GM18909 (cell line): ENCODE measurements around the gene TSPAN2.
"Not testable (repeated sequence)": the region's sequence is repeated elsewhere in the genome, so short reads cannot be mapped to it uniquely, and the experiment has no call there.

Experiments
- ATAC-seq: cut with Tn5 transposase; IDR thresholded peaks from one replicate; pipeline ENCODE4 v1.9.1; 2021; ENCODE audit warnings: mild to moderate bottlenecking; ENCODE audit not compliant: unreplicated experiment, poor library complexity

TSPAN2 gene

GRCh38 chr1:115052454-115053083 is 36.7 kb downstream of the TSPAN2 start:
- peak; percentile 84 for ATAC-seq

GRCh38 chr1:115051850-115052249 is 37.5 kb downstream of the TSPAN2 start:
- no peak for ATAC-seq

GRCh38 chr1:115046751-115047150 is 42.6 kb downstream of the TSPAN2 start:
- ATAC-seq, result no peak

- ATAC-seq, result no peak
These were observed 47.6 kb downstream of the TSPAN2 start for GRCh38 chr1:115041654-115042053.

GRCh38 chr1:115040501-115040900 is 48.8 kb downstream of the TSPAN2 start:
- no peak for ATAC-seq

- ATAC-seq, result no peak
These were observed 52.3 kb downstream of the TSPAN2 start for GRCh38 chr1:115036814-115037507.

- ATAC-seq, result no peak
These were observed 53.7 kb downstream of the TSPAN2 start for GRCh38 chr1:115035652-115036051.

GRCh38 chr1:115031595-115031994 is 57.7 kb downstream of the TSPAN2 start:
- no peak for ATAC-seq

- no peak for ATAC-seq
These were observed 59.8 kb downstream of the TSPAN2 start, which contains the start of gene TSHB for GRCh38 chr1:115029526-115029925. Gene TSHB, plus strand, starts transcription at chr1:115029826. Its CDS starts 3,537 bp downstream, at chr1:115033363.

- no peak for ATAC-seq
These were observed 65.7 kb downstream of the TSPAN2 start for GRCh38 chr1:115023593-115023992.

- ATAC-seq, result no peak
These were observed 68.2 kb downstream of the TSPAN2 start for GRCh38 chr1:115021145-115021544.

- not testable (repeated sequence) for ATAC-seq
These were observed 69.8 kb downstream of the TSPAN2 start for GRCh38 chr1:115019549-115019948.

- no peak for ATAC-seq
These were observed 75.5 kb downstream of the TSPAN2 start for GRCh38 chr1:115013792-115014191.

GRCh38 chr1:115012434-115012833 is 76.9 kb downstream of the TSPAN2 start:
- no peak for ATAC-seq

- no peak for ATAC-seq
These were observed 77.3 kb downstream of the TSPAN2 start for GRCh38 chr1:115012006-115012405.

GRCh38 chr1:115006191-115006590 is 83.1 kb downstream of the TSPAN2 start:
- ATAC-seq, result no peak
